ENCODE data around the gene AADACL3.

Gene AADACL3

GRCh38 chr1:12773438-12773837 is 57.5 kb downstream of the AADACL3 start, which contains the start of gene PRAMEF12:
PRAMEF12 (plus strand) TSS chr1:12773738; CDS start chr1:12774868, 1,130 bp downstream.
- Histone ChIP-seq H3K36me3 (no peaks in the 10 kb centered on the region), H3K9me3 (no peaks in the 10 kb centered on the region), H3K27me3 (no peaks in the 10 kb centered on the region), H3K4me1 (no peaks in the 10 kb centered on the region), H3K4me3 (ENCODE audit: low read depth, low read length) (no peak within 1 kb of the TSS)
- TF ChIP-seq, protein P1, sequence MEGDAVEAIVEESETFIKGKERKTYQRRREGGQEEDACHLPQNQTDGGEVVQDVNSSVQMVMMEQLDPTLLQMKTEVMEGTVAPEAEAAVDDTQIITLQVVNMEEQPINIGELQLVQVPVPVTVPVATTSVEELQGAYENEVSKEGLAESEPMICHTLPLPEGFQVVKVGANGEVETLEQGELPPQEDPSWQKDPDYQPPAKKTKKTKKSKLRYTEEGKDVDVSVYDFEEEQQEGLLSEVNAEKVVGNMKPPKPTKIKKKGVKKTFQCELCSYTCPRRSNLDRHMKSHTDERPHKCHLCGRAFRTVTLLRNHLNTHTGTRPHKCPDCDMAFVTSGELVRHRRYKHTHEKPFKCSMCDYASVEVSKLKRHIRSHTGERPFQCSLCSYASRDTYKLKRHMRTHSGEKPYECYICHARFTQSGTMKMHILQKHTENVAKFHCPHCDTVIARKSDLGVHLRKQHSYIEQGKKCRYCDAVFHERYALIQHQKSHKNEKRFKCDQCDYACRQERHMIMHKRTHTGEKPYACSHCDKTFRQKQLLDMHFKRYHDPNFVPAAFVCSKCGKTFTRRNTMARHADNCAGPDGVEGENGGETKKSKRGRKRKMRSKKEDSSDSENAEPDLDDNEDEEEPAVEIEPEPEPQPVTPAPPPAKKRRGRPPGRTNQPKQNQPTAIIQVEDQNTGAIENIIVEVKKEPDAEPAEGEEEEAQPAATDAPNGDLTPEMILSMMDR (IDR thresholded peaks at IDR 0.05; ENCODE audit: low read depth, low read length): no peak
- DNase-seq: no peak

DNA sequence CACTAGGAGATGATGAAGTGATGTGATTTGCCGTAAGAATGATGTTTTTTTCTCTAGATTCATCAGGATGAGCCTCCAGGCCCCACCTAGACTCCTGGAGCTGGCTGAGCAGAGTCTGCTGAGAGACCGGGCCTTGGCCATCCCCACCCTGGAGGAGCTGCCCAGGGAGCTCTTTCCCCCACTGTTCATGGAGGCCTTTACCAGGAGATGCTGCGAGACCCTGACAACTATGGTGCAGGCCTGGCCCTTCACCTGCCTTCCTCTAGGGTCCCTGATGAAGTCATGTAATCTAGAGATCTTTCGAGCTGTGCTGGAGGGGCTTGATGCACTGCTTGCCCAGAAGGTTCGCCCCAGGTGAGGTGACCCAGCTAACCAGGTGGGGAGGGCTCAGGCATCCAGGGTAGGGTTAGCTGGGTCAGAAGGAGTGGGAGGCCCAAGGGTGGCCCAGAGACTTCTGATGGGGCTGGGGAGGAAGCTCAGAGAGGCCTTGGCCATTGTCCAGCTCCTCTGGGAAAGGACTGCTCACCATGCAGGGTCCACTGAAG is 59.0 kb downstream of the AADACL3 start:
- H3K9me3 ChIP-seq: no peaks in the 10 kb centered on the region
- no peak for DNase-seq
- H3K27me3 ChIP-seq: no peaks in the 10 kb centered on the region
- H3K36me3 ChIP-seq: no peaks in the 10 kb centered on the region
- no peaks in the 10 kb centered on the region for H3K4me1 ChIP-seq
- H3K4me3 ChIP-seq (ENCODE audit: low read depth, low read length): no peak overlapping the region
- TF ChIP-seq, protein P1 (IDR thresholded peaks at IDR 0.05; ENCODE audit: low read depth, low read length): no peak

GRCh38 chr1:12775443-12775842 is 59.5 kb downstream of the AADACL3 start:
- no peaks in the 10 kb centered on the region for H3K36me3 ChIP-seq
- no peaks in the 10 kb centered on the region for H3K27me3 ChIP-seq
- DNase-seq: no peak
- no peak overlapping the region for H3K4me3 ChIP-seq (ENCODE audit: low read depth, low read length)
- H3K4me1 ChIP-seq: no peaks in the 10 kb centered on the region
- TF ChIP-seq, protein P1 (IDR thresholded peaks at IDR 0.05; ENCODE audit: low read depth, low read length): no peak
- H3K9me3 ChIP-seq: no peaks in the 10 kb centered on the region

GRCh38 chr1:12776801-12777557 is 61.1 kb downstream of the AADACL3 start:
- H3K4me3 ChIP-seq (ENCODE audit: low read depth, low read length): no peak overlapping the region

More at GRCh38 chr1:12776801-12777557, 61.1 kb downstream of the AADACL3 start:
- no peak for DNase-seq
- no peaks in the 10 kb centered on the region for H3K27me3 ChIP-seq
- H3K4me1 ChIP-seq: no peaks in the 10 kb centered on the region
- H3K36me3 ChIP-seq: no peaks in the 10 kb centered on the region
- H3K9me3 ChIP-seq: no peaks in the 10 kb centered on the region
- TF ChIP-seq, protein P1 (IDR thresholded peaks at IDR 0.05; ENCODE audit: low read depth, low read length): no peak
